K562 (cell line): ENCODE measurements around the gene TBL2. TPM values are rescaled to one million over a fixed set of nuclear protein-coding genes. Genes with fewer than 3 reads are reported as not detected.

ENCODE experiments used
- ATAC-seq: fragments of 200-7000 bp; cut with Tn5 transposase; 3 replicates; pipeline ENCODE4 v1.9.1; 2020; ENCODE audit warnings: moderate library complexity
- BruUV-seq: library from RNA; stranded (reverse); fragments of 400-500 nt; replicated peaks from 2 replicates; lab custom pipeline; 2021; lab: Mats Ljungman, UMichigan
- CTCF ChIA-PET: fragments of 300-600 bp; formaldehyde crosslinking; extraction: SDS; loops from one replicate; lab custom pipeline; 2021; ENCODE audit warnings: low intra/inter-chr PET ratio; lab: Yijun Ruan, JAX
- POLR2A ChIA-PET: fragments of 300-600, 350-650 bp; sonication (Branson Sonifier 250); formaldehyde crosslinking; extraction: SDS; loops from one replicate; lab custom pipeline; 2021; ENCODE audit warnings: antibody characterized with exemption, inconsistent platforms; lab: Yijun Ruan, JAX
- DNase-seq, 4 experiments: peaks; one replicate each; pipeline versions ENCODE4 v3.0.0 to v3.0.0-alpha.2; 2011 to 2018; ENCODE audit warnings: low spot score in 3 of 4, mixed read lengths in 3 of 4; ENCODE audit errors: extremely low read depth in 1 of 4
- FAIRE-seq: peaks from 2 replicates; lab custom pipeline; 2011; peaks lifted over from hg19 to GRCh38; lab: Jason Lieb, UNC
- H2AFZ ChIP-seq: 2 replicates; pipeline ENCODE4 v1.6.0; 2011; ENCODE audit warnings: low read depth, low read length, control low read depth, inconsistent platforms
- H3K27ac ChIP-seq: fragments of 200-600 bp; 3 replicates; pipeline ENCODE4 v1.8.0; 2011; ENCODE audit warnings: low read depth, mild to moderate bottlenecking, control low read depth, inconsistent platforms, low read length, moderate library complexity, mixed read lengths; ENCODE audit errors: extremely low read depth
- H3K27me3 ChIP-seq, 2 experiments: fragments of 300-600 bp in 1 of 2; 2 replicates in 1 of 2; 3 replicates in 1 of 2; pipeline versions ENCODE4 v1.6.0 to v1.8.0; 2011; ENCODE audit warnings: inconsistent platforms in 2 of 2, low read length in 2 of 2, mild to moderate bottlenecking in 1 of 2, mixed read lengths in 1 of 2, moderate library complexity in 1 of 2; ENCODE audit not compliant: control insufficient read depth in 2 of 2, insufficient read depth in 2 of 2
- H3K36me3 ChIP-seq: fragments of 300-600 bp; 3 replicates; pipeline ENCODE4 v1.8.0; 2011; ENCODE audit warnings: mild to moderate bottlenecking, low read length, inconsistent platforms; ENCODE audit not compliant: control insufficient read depth, insufficient read depth
- H3K4me1 ChIP-seq, 2 experiments: fragments of 200-600 bp in 1 of 2; replicated peaks in 1 of 2; 2 replicates in 1 of 2; 3 replicates in 1 of 2; pipeline versions ENCODE4 v1.5.1 to v1.8.0; 2011; ENCODE audit warnings: inconsistent platforms in 2 of 2, low read length in 2 of 2, mild to moderate bottlenecking in 1 of 2, mixed read lengths in 1 of 2, moderate library complexity in 1 of 2; ENCODE audit not compliant: control insufficient read depth in 2 of 2, insufficient read depth in 2 of 2
- H3K4me2 ChIP-seq: 2 replicates; pipeline ENCODE4 v1.6.1; 2011; ENCODE audit warnings: low read length, control low read depth, inconsistent platforms, mixed read lengths; ENCODE audit not compliant: insufficient read depth
- H3K4me3 ChIP-seq: fragments of 200-600 bp; sonication (generic), shearing (Covaris generic); 2 replicates; pipeline ENCODE4 v1.5.1; 2016; ENCODE audit warnings: control low read depth, inconsistent platforms
- H3K79me2 ChIP-seq: fragments of 200-600 bp; 3 replicates; pipeline ENCODE4 v1.8.0; 2011; ENCODE audit warnings: low read length, inconsistent platforms; ENCODE audit not compliant: control insufficient read depth, insufficient read depth
- H3K9ac ChIP-seq, 2 experiments: 2 replicates each; pipeline versions ENCODE4 v1.6.0 to v1.6.1; 2011; ENCODE audit warnings: low read depth in 2 of 2, low read length in 2 of 2, control low read depth in 1 of 2, inconsistent platforms in 1 of 2, mild to moderate bottlenecking in 1 of 2, mixed read lengths in 1 of 2; ENCODE audit not compliant: insufficient read depth in 1 of 2
- H3K9me1 ChIP-seq: one replicate; pipeline ENCODE4 v1.6.0; 2011; ENCODE audit warnings: inconsistent platforms, mild to moderate bottlenecking, low read length, moderate library complexity; ENCODE audit not compliant: control insufficient read depth, insufficient read depth
- H3K9me3 ChIP-seq: replicated peaks from 2 replicates; pipeline ENCODE4 v1.5.1; 2011; ENCODE audit warnings: low read depth, low read length, inconsistent platforms; ENCODE audit not compliant: control insufficient read depth, insufficient read depth
- H4K20me1 ChIP-seq: replicated peaks from 2 replicates; pipeline ENCODE4 v1.6.1; 2011; ENCODE audit warnings: low read length, inconsistent platforms, mixed read lengths; ENCODE audit not compliant: control insufficient read depth, insufficient read depth
- CBFA2T2 ChIP-seq: fragments of 450-650 bp; conservative IDR thresholded peaks from 2 replicates; pipeline ENCODE4 v1.6.1; 2017; ENCODE audit warnings: mild to moderate bottlenecking
- CTCF ChIP-seq, 3 experiments: IDR thresholded peaks in 2 of 3; conservative IDR thresholded peaks in 1 of 3; 2 replicates each; pipeline ENCODE4 v1.5.1; 2011 to 2012; ENCODE audit warnings: low read length in 3 of 3, mild to moderate bottlenecking in 3 of 3, control low read depth in 2 of 3, improper control_type of control experiment in 1 of 3, inconsistent platforms in 1 of 3, low read depth in 1 of 3, mixed read lengths in 1 of 3, moderate library complexity in 1 of 3; ENCODE audit not compliant: insufficient read depth in 2 of 3
- EHMT2 ChIP-seq: fragments of 450-650 bp; IDR thresholded peaks from 2 replicates; pipeline ENCODE4 v1.6.1; 2018; ENCODE audit warnings: antibody characterized with exemption
- GTF2A2 ChIP-seq: IDR thresholded peaks from 2 replicates; pipeline ENCODE4 v1.6.1; 2016; ENCODE audit warnings: mild to moderate bottlenecking, missing genetic modification characterization, missing compliant biosample characterization
- HES1 ChIP-seq: fragments of 450-650 bp; IDR thresholded peaks from 2 replicates; pipeline ENCODE4 v1.6.1; 2016; ENCODE audit warnings: low read depth, mild to moderate bottlenecking, moderate library complexity
- HNRNPL ChIP-seq: fragments of 200-400 bp; formaldehyde crosslinking; IDR thresholded peaks from 2 replicates; pipeline ENCODE4 v1.6.1; 2017; ENCODE audit warnings: low read depth, mild to moderate bottlenecking, low read length
- KLF10 ChIP-seq: fragments of 250-450 bp; sonication (Bioruptor Pico); IDR thresholded peaks from 2 replicates; pipeline ENCODE4 v1.6.1; 2021; ENCODE audit warnings: matching md5 sums
- PKNOX1 ChIP-seq: fragments of 450-650 bp; IDR thresholded peaks from 2 replicates; pipeline ENCODE4 v1.6.1; 2016
- POLR2G ChIP-seq: fragments of 200-400 bp; formaldehyde crosslinking; IDR thresholded peaks from 2 replicates; pipeline ENCODE4 v1.6.1; 2017; ENCODE audit warnings: low read depth, mild to moderate bottlenecking, antibody characterized with exemption, low read length, moderate library complexity
- YY1 ChIP-seq, 3 experiments: IDR thresholded peaks; 2 replicates each; pipeline ENCODE4 v1.6.1; 2011; ENCODE audit warnings: low read length in 2 of 3, mild to moderate bottlenecking in 2 of 3, moderate library complexity in 2 of 3, borderline replicate concordance in 1 of 3, control low read depth in 1 of 3, low read depth in 1 of 3; ENCODE audit not compliant: insufficient read depth in 3 of 3, insufficient replicate concordance in 2 of 3, control insufficient read depth in 1 of 3, insufficient read length in 1 of 3; ENCODE audit errors: extremely low read depth in 1 of 3
- ZBTB2 ChIP-seq: fragments of 450-650 bp; IDR thresholded peaks from 2 replicates; pipeline ENCODE4 v1.6.1; 2016; ENCODE audit warnings: antibody characterized with exemption
- ZNF41 ChIP-seq: fragments of 250-450 bp; sonication (Bioruptor Pico); conservative IDR thresholded peaks from 2 replicates; pipeline ENCODE4 v1.4.0; 2020; ENCODE audit warnings: mild to moderate bottlenecking
- WGBS: fragments of 100-300 bp; shearing (Covaris generic); methylation state at CpG from one replicate; pipeline ENCODE4 v1.1.6; 2016; ENCODE audit warnings: low coverage, mixed read lengths; ENCODE audit not compliant: insufficient coverage; ENCODE audit errors: missing lambda C conversion rate; 5-methylcytosine and 5-hydroxymethylcytosine counted together
- in situ Hi-C: fragments of 300-500 bp; cut with MboI; formaldehyde crosslinking; loops from 4 replicates; pipeline ENCODE4 v1.15.0; 2018; ENCODE audit warnings: inconsistent platforms, mixed read lengths
- intact Hi-C: fragments of 100-400 bp; cut with micrococcal nuclease; formaldehyde crosslinking; loops from 2 replicates; pipeline ENCODE4 v1.14.2; 2022
- polyA plus RNA-seq, 8 experiments: library from polyadenylated mRNA; depleted of rRNA in 4 of 8; stranded (reverse) in 5 of 8; unstranded in 3 of 8; fragments of >200 nt; fragmentation: Nextera tagmentation in 2 of 8; fragmentation: Illumina TruSeq in 1 of 8; extraction: Ambion mirVana in 2 of 8; extraction: Trizol in 1 of 8; gene quantifications; 2 replicates each; pipeline versions ENCODE4 v1.2.1 to v1.2.3, GENCODE V29; 2011 to 2014; ENCODE audit warnings: inconsistent platforms in 1 of 8, missing spikeins in 1 of 8
- total RNA-seq, 7 experiments: library from RNA; depleted of rRNA in 6 of 7; stranded (reverse); fragments of >200 nt in 6 of 7; fragmentation: Illumina TruSeq in 2 of 7; extraction: Trizol in 2 of 7; gene quantifications; 2 replicates each; pipeline versions ENCODE4 v1.2.1 to v1.2.3, GENCODE V29; 2011 to 2021; ENCODE audit warnings: low replicate concordance in 1 of 7
- TF ChIP-seq, protein P1 (sequence below): fragments of 250-450 bp; sonication (Bioruptor Pico); IDR thresholded peaks from 2 replicates; pipeline ENCODE4 v1.6.1; 2021; ENCODE audit warnings: mild to moderate bottlenecking

TBL2 gene
- total and polyA plus RNA-seq, 9 of the 15 experiments (the other 6 are each of a cell fraction or from before 2014, with no cell fraction given), result 2.5 to 123 (median 49.2) TPM

- 0% methylated on average over 6 of the region's 6 CpGs for WGBS
- FAIRE-seq (peak; percentile 98), DNase-seq (peak; percentile 59 to 95 (median 76)), ATAC-seq (peak; percentile 86)
- Histone ChIP-seq H3K9me1 (peaks cover 9% of the 10 kb centered on the region), H3K4me1 (peaks cover 46 to 61% of the 10 kb centered on the region in 2 experiments), H3K36me3 (peaks cover 79% of the 10 kb centered on the region), H3K27ac (peak overlapping the region; percentile 73), H3K9ac (peak overlapping the region; percentile 13 to 86; a peak in 3 of 4 replicates), H3K4me2 (peak overlapping the region; percentile 61), H3K4me3 (no peak overlapping the region), H3K27me3 (no peaks in the 10 kb centered on the region), H2AFZ (no peak overlapping the region), H3K9me3 (no peaks in the 10 kb centered on the region), H3K79me2 (peaks cover 60% of the 10 kb centered on the region), H4K20me1 (peaks cover 44% of the 10 kb centered on the region)
- in situ Hi-C loops, result no loop called here
- no TSS peak for BruUV-seq
- intact Hi-C loops, result no loop called here
- CTCF ChIA-PET, result no interaction called here
- POLR2A ChIA-PET, result interaction anchor here (0.6 to 2.4 kb wide), 3 partner anchors 11 to 147 kb away, joined by 3 to 7 read pairs (median 4); no protein-coding TSS in a partner anchor
- TF ChIP-seq HES1 (no peak), ZNF41 (CRISPR knock-in tag) (no peak), YY1 (IDR thresholded peaks at IDR 0.05; ENCODE audit: borderline replicate concordance in 1 of 3, control insufficient read depth in 1 of 3, extremely low read depth in 1 of 3, insufficient read depth in 3 of 3, insufficient read length in 1 of 3, insufficient replicate concordance in 2 of 3, low read depth in 1 of 3, low read length in 2 of 3) (peak in 1 of 3 experiments; percentile 39), CBFA2T2 (peak; percentile 91), KLF10 (no peak), EHMT2 (peak; percentile 48; the same call in 1 of the 2 replicates), CTCF (IDR thresholded peaks at IDR 0.05 in 2 of 3, conservative IDR thresholded peaks at IDR 0.05 in 1 of 3; ENCODE audit: insufficient read depth in 2 of 3, low read depth in 1 of 3, low read length in 3 of 3) (no peak), PKNOX1 (peak; percentile 91), GTF2A2 (tag) (no peak), POLR2G (0 out of 2 replicates have a peak, but pooled peaks have one; percentile 24), ZBTB2 (peak; percentile 80; the same call in 1 of the 2 replicates), HNRNPL (no peak)
- TF ChIP-seq, protein P1, sequence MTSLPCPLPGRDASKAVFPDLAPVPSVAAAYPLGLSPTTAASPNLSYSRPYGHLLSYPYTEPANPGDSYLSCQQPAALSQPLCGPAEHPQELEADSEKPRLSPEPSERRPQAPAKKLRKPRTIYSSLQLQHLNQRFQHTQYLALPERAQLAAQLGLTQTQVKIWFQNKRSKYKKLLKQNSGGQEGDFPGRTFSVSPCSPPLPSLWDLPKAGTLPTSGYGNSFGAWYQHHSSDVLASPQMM (CRISPR knock-in tag), result no peak
Measured at GRCh38 chr7:73572767-73573186, 5.6 kb downstream of the TBL2 start.
